HG02588 (cell line): Measurements from ENCODE around the gene CAMKK1.
"Not testable (repeated sequence)": the region's sequence is repeated elsewhere in the genome, so short reads cannot be mapped to it uniquely, and the experiment has no call there.

Source experiments
- ATAC-seq: cut with Tn5 transposase; IDR thresholded peaks from one replicate; pipeline ENCODE4 v1.9.1; 2021; ENCODE audit warnings: mild to moderate bottlenecking, moderate library complexity; ENCODE audit not compliant: unreplicated experiment

The CAMKK1 gene

GRCh38 chr17:3848229-3848835 lies 44.5 kb downstream of the CAMKK1 start:
- no peak for ATAC-seq

GRCh38 chr17:3847165-3847670 lies 45.6 kb downstream of the CAMKK1 start:
- no peak for ATAC-seq

DNA sequence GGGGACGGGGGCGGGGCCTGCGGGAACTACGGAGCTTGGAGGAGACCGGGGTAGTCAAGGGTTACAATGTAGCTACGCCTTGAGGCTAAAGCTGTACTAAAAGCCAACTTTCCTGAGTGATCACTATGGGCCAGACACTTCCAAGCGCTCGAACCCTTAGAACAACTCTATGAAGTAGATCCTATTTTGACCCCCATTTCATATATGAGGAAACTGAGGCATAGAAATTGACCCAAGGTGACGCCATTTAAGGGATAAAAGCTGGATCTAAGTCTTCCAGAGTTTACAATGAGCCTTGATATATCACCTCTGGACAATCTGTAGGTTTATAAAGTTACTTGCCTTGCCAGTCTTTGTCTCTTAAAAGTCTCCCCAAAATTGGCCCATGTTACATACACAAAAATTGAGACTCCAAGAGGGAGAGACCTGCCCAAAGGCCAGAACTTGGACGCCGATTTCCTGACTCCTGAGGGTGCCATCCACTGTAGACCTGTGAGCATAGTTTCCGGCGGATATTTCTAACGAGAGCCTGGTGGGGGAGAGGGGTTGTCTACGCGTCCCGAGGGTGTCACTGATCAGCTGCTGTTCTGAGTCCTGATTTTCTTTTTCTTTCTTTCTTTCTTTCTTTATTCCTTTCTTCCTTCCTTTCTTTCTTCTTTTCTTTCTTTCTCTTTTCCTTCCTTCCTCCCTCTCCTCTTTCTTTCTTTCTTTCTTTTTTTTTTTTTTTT lies 46.3 kb downstream of the CAMKK1 start:
- ATAC-seq: no peak

DNA sequence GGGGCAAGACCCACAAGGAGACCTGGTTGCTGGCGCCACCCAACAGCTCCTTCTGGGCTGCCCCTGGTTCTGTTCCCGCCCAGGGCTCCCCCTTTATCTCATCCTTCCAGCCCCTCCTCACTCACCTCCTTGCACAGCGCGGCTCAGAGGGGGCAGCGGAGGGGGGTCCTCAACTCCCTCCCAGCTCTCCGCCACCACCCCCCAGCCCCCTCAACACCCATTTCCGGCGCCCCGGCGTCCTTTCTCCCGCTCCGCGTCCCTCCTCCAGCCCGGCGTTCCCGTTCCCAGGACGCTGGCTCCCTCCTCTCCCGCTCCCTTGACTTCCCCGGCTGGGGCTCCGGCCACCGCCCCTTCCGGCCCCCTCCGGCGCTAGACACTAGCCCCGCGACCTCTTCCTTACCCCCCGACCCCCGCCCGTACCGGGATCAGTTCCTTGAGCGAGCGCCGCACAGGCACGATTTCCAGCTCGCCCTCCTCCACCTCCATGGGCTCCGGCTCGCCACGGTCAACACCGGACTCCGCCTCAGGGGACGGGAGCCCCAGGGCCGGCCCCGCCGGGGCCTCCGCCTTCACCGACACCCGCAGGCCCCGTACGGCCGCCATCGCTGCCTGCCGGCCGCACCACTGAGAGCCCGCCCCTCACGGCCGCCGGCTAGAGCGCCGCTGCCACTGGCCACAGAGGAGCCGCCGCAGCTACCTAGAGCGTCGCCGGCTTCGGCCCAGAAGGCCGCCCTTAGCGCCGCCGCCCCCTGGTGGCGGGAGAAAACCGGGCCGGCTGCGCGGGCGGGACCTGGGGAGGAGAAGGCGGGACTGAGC lies 47.0 kb downstream of the CAMKK1 start, which contains the start of gene NCBP3:
NCBP3 (minus strand) TSS at position 626 of the 816 bp plus-strand sequence; CDS start at position 603, 23 bp downstream.
- peak; percentile 91 for ATAC-seq

GRCh38 chr17:3845291-3845620 lies 47.6 kb downstream of the CAMKK1 start:
- ATAC-seq: peak; percentile 3

DNA sequence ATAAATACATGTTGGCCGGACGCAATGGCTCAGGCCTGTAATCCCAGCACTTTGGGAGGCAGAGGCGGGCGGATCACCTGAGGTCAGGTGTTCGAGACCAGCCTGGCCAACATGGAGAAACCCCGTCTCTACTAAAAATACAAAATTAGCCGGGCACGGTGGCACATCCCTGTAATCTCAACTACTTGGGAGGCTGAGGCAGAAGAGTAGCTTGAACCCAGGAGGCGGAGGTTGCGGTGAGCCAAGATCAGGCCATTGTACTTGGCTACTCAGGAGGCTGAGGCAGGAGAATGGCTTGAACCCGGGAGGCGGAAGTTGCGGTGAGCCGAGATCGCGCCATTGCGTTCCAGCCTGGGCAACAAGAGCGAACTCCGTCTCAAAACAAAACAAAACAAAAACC lies 48.3 kb downstream of the CAMKK1 start:
- ATAC-seq: not testable (repeated sequence)

DNA sequence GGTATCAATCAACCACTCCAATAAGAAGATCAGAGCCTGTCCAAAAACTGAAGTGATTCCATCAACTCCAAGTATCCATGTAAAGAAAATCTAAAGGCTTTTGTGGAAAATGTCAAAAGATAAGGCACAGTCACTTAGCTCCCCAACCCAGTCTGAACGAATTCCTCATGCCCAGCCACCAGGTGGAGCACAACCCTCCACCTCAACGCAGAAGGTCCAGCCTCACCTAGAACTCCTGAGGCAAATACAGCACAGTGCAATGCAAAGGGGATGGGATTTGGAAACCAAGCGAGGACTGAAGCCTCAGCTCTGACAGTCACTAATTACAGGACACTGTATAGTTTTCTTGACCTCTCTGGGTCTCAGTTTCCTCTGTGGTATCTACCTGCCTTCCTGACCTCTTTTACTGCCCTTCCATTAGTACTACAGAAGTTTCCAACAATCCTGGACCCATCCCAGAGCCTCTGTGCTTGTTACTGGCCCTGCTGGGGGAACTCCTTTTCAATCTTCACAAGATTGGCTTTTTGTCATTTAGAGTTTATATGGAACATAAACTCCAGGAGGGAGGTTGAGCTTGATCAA lies 48.8 kb downstream of the CAMKK1 start:
- no peak for ATAC-seq

DNA sequence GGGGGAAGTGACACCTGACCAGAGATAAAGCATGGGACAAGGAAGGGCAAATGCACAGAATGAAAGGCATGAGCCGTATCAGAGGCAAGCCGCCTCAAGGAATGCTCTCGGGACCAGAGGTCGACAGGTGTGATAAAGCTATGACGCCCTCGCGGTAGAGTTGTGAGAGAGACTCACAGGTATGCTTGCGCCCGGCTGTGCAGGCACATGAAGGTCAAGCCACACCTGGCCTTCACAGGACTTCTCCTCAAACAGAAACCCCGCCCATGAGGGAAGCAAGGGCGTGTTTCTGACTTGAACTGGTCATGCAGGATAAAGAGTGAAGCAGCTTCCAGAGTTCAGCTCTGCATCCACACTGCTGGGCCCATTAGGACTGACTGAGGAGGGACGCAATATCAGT lies 54.6 kb downstream of the CAMKK1 start:
- ATAC-seq: no peak

DNA sequence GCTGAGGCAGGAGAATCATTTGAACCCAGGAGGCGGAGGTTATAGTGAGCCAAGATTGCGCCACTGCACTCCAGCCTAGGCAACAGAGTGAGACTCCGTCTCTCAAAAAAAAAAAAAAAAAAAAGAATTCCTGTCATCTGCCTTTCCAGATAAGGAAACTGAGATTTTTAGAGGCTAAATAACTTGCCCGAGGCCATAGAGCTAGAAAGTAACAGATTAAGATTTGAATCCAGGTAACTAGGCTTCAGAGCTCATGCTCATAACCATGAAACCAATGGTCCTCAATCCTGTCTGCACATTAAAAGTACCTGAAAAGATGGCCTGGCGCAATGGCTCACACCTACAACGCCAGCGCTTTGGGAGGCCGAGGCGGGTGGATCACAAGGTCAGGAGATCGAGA lies 56.3 kb downstream of the CAMKK1 start:
- ATAC-seq: no peak

GRCh38 chr17:3835410-3836229 lies 57.2 kb downstream of the CAMKK1 start:
- ATAC-seq: no peak

DNA sequence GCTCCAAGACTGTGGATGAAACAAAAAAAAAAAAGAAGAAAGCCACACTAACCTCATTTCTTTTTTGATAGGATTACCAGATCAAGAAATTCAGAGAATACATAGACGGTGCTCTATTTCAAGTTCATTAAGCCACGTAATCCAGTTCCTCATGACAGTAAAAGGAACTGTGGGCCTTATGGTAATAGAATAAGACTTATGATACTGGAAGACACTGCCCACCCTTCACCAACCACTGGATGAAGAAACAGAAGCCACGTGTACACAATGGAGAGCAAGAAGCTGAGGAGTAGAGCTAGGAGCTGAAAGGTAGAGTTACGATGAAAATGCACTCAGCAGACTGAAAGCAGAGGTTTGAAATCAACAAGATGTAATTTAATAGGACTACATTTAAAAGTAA lies 58.0 kb downstream of the CAMKK1 start:
- no peak for ATAC-seq

DNA sequence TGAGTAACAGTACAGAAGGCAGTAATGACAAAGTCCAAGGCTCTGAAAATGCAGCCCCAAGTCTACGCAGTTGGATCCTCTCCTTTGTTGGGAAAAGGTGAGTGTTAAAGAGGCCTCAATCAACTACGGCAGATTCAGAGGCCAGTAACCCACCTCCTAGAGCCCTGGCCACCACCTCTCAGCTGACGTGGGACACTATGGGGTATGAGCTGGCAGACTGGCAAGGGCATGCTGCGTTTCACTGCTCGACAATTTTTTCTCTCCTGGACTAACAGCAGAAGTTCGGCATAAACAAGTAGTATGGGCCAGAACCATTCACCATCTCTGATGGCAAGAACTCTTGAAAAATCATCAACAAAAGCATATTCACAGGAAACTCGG lies 64.0 kb downstream of the CAMKK1 start:
- no peak for ATAC-seq

- ATAC-seq: no peak
Measured at GRCh38 chr17:3828151-3828851, 64.6 kb downstream of the CAMKK1 start.

DNA sequence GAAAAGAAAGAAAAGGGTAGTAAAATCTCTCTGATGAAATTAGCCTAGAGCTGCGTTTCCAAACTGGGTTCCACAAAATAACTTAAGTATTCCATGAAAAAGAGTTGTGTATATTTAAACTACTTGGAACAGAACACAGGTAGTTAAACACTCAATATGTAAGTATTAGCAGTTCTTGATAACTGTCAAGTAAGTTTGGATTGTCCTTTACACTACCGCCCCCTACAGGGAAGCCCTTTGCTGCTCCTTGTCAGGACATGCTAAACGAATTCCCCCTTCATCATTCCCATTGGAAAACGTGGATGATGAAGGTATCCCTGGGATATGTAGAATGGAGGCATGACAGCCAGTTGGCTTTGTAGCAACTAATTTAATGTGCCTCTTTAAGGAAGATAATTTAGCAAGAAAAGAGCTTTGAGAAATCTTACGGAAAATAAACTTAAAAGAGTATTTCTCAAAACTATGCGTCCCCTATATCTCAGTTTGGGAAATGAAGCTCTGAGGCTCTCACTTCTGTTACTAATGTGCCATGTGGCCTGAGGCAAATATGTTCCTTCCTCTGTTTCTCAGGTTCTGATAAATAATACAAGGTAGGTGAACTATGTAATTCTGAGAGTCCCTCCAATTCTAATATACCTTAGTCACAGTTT lies 65.6 kb downstream of the CAMKK1 start:
- ATAC-seq: no peak

- ATAC-seq: no peak
Measured at GRCh38 chr17:3826191-3826590, 66.7 kb downstream of the CAMKK1 start.

GRCh38 chr17:3821101-3821500 lies 71.8 kb downstream of the CAMKK1 start:
- ATAC-seq: no peak

- ATAC-seq: no peak
Measured at GRCh38 chr17:3818786-3819185, 74.1 kb downstream of the CAMKK1 start.

DNA sequence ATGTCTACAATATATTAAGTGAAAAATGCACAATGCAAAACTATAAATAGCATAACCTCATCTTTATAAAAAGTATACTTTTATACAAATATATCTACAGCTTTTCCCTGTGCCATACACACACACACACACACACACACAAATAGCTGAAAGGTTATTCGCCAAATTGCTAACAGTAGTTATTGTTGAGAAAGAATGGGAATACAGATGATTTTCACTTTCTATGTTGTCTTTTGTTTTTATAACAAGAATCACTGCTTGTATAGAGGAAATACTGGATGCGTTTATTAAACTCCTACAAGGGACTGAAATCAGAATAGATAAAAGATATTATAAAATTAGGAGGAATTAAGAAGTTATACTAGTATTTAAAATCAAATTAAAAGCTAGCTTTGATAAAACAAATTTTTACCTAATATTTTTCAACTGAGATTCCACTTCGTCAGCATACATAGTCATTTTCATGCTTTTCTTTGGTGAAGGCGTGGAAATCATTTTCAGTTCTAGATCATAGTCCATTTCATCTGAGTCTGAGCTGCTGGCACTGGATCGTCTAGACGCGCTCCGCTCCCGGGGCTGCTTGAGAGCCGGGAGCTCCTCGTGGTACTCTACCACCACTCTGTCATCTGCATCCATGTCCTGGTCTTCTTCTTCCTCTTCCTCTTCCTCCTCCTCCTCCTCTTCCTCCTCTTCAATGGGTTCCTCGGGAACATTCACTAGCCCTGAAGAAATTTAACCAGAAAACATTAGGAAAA lies 74.8 kb downstream of the CAMKK1 start:
- ATAC-seq: no peak

- ATAC-seq: no peak
Measured at GRCh38 chr17:3815925-3816324, 76.9 kb downstream of the CAMKK1 start.
